ENCODE data around the gene KLF13.

KLF13 gene

GRCh38 chr15:31377030-31377429, 50.4 kb downstream of the KLF13 start:
- H3F3A ChIP-seq (ENCODE audit: control insufficient read depth, insufficient read depth): no peaks in the 10 kb centered on the region
- no peak for TF ChIP-seq EZH2phosphoT487 (IDR thresholded peaks at IDR 0.05; ENCODE audit: borderline replicate concordance, low read length)
- TF ChIP-seq CTCF (IDR thresholded peaks at IDR 0.05; ENCODE audit: low read depth, low read length, poor library complexity, severe bottlenecking): no peak
- H3K9me3 ChIP-seq (ENCODE audit: control insufficient read depth, insufficient read depth, low read length): no peaks in the 10 kb centered on the region
- no peaks in the 10 kb centered on the region for H3K4me1 ChIP-seq (ENCODE audit: control insufficient read depth, low read length)
- H3K27ac ChIP-seq (ENCODE audit: low read depth, low read length): no peak overlapping the region
- peaks cover 64% of the 10 kb centered on the region for H3K36me3 ChIP-seq (ENCODE audit: control insufficient read depth, low read length)
- no peak overlapping the region for H3K4me2 ChIP-seq (ENCODE audit: low read length)
- no peaks in the 10 kb centered on the region for H3K9me2 ChIP-seq (replicated peaks; ENCODE audit: control insufficient read depth, low read length)
- no peaks in the 10 kb centered on the region for H3K27me3 ChIP-seq (ENCODE audit: control insufficient read depth, low read length)
- peaks cover 44% of the 10 kb centered on the region for H3K79me2 ChIP-seq (ENCODE audit: control insufficient read depth, low read length)
- H3K4me3 ChIP-seq (ENCODE audit: low read length): no peak overlapping the region
- H4K20me1 ChIP-seq (ENCODE audit: control insufficient read depth, insufficient read depth, low read depth, low read length): 0 out of 2 replicates have a peak, but pooled peaks cover 4% of the 10 kb centered on the region

GRCh38 chr15:31378363-31378903, 51.8 kb downstream of the KLF13 start:
- H3K9me3 ChIP-seq (ENCODE audit: control insufficient read depth, insufficient read depth, low read length): no peaks in the 10 kb centered on the region
- H3K27me3 ChIP-seq (ENCODE audit: control insufficient read depth, low read length): no peaks in the 10 kb centered on the region
- H3F3A ChIP-seq (ENCODE audit: control insufficient read depth, insufficient read depth): peaks cover 3% of the 10 kb centered on the region; the same call in 1 of the 2 replicates
- H3K4me1 ChIP-seq (ENCODE audit: control insufficient read depth, low read length): no peaks in the 10 kb centered on the region
- no peaks in the 10 kb centered on the region for H3K9me2 ChIP-seq (replicated peaks; ENCODE audit: control insufficient read depth, low read length)
- H3K79me2 ChIP-seq (ENCODE audit: control insufficient read depth, low read length): peaks cover 30% of the 10 kb centered on the region
- TF ChIP-seq EZH2phosphoT487 (IDR thresholded peaks at IDR 0.05; ENCODE audit: borderline replicate concordance, low read length): no peak
- no peak for TF ChIP-seq CTCF (IDR thresholded peaks at IDR 0.05; ENCODE audit: low read depth, low read length, poor library complexity, severe bottlenecking)
- H4K20me1 ChIP-seq (ENCODE audit: control insufficient read depth, insufficient read depth, low read depth, low read length): 0 out of 2 replicates have a peak, but pooled peaks cover 3% of the 10 kb centered on the region
- peaks cover 50% of the 10 kb centered on the region for H3K36me3 ChIP-seq (ENCODE audit: control insufficient read depth, low read length)
- no peak overlapping the region for H3K4me3 ChIP-seq (ENCODE audit: low read length)
- no peak overlapping the region for H3K27ac ChIP-seq (ENCODE audit: low read depth, low read length)
- H3K4me2 ChIP-seq (ENCODE audit: low read length): no peak overlapping the region

- Histone ChIP-seq H3K36me3 (ENCODE audit: control insufficient read depth, low read length) (peaks cover 46% of the 10 kb centered on the region), H3F3A (ENCODE audit: control insufficient read depth, insufficient read depth) (peaks cover 3% of the 10 kb centered on the region; the same call in 1 of the 2 replicates), H3K9me2 (replicated peaks; ENCODE audit: control insufficient read depth, low read length) (no peaks in the 10 kb centered on the region), H4K20me1 (ENCODE audit: control insufficient read depth, insufficient read depth, low read depth, low read length) (no peaks in the 10 kb centered on the region), H3K27ac (ENCODE audit: low read depth, low read length) (no peak overlapping the region), H3K27me3 (ENCODE audit: control insufficient read depth, low read length) (no peaks in the 10 kb centered on the region), H3K9me3 (ENCODE audit: control insufficient read depth, insufficient read depth, low read length) (no peaks in the 10 kb centered on the region), H3K4me2 (ENCODE audit: low read length) (no peak overlapping the region), H3K4me3 (ENCODE audit: low read length) (no peak overlapping the region), H3K4me1 (ENCODE audit: control insufficient read depth, low read length) (no peaks in the 10 kb centered on the region), H3K79me2 (ENCODE audit: control insufficient read depth, low read length) (peaks cover 24% of the 10 kb centered on the region)
- TF ChIP-seq CTCF (IDR thresholded peaks at IDR 0.05; ENCODE audit: low read depth, low read length, poor library complexity, severe bottlenecking) (no peak), EZH2phosphoT487 (IDR thresholded peaks at IDR 0.05; ENCODE audit: borderline replicate concordance, low read length) (no peak)
Observed at GRCh38 chr15:31379042-31379441, 52.4 kb downstream of the KLF13 start.
